NCI-H2196 treated with DMSO at 0.1 percent for 48 hours (cell line): ENCODE results near the gene FILIP1L.
"Not testable (repeated sequence)": the region's sequence is repeated elsewhere in the genome, so short reads cannot be mapped to it uniquely, and the experiment has no call there.

Experiments used
- DNase-seq: peaks from one replicate; lab custom pipeline; 2025; ENCODE audit not compliant: unreplicated experiment; lab: John Stamatoyannopoulos, UW

FILIP1L gene

DNA sequence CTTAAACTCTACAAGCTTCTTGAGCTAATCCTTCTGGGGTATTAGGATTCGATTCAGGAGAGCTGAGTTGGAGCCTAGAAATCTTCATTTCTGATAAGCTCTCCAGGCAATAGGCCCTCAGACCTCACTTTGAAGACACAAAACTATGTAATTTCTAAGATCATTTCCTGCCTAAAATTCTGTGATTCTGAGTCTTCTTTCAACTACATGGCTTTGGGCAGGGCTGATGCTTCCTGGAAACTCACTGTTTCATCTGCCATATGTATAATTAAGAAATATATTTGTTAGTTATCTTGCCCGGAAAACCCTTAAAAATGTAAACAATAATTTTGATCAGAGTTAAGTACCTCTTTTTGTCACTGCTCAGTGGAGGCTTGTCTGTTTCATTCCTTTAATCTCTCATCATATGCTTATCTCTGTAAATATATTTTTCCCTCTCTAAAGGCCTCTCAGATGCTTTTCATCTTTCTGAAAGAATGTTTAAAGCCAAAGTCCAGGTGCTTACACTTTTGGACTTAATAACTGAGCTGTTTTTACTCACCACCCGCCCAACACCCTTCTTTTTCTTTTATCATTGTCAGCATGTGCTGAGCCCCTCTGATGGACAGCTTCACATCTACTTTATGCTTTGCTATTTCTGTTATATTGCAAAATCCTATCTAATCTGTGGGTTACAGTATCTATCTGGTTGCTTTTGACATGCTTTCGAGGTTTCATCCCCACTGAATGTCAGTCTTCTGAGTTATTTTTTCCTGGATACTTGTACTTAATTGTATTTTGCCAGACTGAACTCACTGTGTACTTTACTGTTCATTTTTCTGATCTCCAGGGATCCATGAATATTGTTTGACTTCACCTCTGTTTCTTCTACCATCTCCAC is 38.2 kb downstream of the FILIP1L start:
- DNase-seq: no peak

DNA sequence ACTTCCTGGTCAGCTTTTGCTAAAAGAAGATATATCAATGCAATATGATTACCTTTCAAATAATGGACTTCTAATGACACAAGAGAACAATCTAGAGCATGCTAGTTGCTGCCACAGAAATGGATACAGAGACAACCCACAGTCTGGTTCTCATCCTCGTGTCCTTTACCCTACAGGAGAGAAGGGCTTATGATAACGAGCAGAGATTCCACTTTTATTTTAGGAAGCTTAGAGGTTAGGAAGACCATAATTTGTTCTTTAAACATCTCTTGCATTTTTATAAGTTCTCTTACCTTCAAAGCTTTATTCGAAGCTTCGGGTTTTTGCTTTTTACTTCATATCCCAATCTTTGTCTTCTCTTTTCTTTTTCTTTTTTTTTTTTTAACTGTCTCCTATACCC is 39.1 kb downstream of the FILIP1L start:
- DNase-seq: no peak

DNA sequence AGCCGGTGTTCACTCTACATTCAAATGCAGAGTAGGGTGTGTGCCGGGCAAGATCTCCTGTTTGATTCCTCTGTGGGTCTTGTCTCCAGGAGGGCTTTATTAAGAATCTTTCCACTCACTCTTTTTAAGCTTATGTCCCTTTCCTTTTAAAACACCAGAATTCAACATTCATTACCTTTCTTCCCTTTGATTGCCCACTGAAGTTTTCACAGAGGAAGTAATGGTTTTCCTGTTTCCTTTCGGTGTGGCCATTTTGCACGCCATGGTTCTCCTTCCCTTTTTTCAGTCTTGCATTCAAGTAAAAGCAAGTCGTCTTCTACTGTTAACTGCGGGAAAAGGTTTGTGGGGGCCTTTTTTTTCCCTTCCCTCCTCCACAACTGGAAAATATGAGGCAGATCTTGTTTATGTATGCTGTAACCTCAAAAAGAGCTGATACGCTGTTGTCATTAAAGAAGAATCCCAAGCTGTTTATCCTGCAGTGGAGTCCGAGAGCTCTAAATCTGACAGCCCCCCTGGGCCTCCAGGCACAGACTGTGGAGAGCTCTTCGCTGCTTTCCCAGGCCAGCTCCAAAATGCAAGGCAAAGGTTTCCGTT is 40.5 kb downstream of the FILIP1L start:
- DNase-seq: no peak

DNA sequence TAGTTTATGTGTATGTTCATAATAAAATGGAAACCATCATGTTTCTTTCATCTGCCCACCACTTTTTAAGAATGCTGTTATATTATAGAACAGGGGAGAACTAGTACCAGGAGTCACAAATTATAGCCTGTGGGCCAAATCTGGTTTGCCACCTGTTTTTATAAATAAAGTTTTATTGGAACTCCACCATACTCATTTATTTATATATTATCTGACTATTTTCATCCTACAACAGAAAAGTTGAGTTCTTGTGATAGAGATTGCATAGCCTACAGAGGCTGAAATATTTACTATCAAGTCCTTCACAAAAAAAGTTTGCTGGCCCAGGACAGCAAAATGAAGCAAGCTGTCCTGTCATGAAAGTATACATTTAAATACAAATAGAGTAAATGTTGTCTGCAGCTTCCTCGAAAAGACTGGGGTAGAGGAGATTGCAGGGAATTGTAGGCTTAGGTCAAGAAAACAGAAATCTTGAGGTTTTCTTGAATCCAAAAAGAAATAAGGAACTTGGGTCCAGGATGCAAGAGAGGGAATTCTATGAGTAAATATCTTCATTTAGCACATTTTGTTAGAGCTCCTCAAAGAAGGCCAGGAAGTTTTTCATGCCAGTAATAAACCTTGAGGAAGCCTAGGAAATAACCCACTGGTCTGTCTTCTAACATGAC is 41.1 kb downstream of the FILIP1L start:
- no peak for DNase-seq

DNA sequence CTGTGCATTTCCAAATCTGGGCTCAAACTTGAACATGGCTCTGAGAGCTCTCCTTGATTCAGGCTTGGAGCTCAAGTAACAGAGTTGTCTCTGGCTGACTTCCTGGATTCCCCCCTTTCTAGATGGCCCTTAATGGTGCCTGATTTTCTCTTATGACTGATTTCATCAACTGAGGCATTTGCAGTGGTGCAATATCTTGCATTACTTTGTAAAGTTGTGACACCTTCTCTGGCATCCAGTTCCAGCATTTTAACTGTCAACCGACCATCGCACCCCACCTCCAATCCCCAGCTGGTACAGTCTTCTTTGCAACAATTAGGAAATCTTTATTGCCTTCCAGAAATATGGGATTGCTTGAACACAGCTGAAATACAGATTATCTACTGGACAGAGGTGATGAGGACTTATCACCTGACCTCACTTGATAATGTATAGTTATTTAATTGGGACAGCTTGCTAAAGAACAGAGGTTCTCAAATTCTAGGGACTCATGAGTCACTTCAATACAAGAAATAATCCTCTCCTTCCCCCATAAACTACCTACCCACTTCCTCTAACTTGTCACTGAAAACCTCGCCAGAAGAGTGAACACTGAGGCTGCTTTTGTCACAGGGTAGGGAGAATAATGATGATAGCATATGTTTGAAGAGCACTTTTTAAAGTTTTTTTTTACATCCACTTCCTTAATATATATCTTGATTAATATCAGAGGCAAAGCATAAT is 41.8 kb downstream of the FILIP1L start:
- no peak for DNase-seq

DNA sequence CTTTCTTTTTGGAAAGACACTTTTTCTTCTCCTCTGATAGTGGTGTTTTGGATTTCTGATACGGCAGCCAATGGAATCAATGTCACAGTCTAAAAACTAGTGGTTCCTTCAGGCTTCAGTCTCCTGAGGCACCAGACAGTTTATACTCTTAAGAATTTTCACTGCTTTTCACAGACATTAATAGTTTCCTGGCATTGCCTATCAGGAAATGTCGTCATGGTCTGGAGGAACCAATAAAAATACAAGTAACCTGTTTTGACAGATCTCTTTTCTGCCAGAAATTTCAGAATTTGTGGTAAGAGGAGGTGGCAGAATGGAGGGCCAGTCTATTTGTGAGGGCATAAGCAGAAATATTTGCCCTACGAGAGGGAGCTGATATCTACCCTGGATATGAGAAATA is 44.8 kb downstream of the FILIP1L start:
- DNase-seq: no peak

DNA sequence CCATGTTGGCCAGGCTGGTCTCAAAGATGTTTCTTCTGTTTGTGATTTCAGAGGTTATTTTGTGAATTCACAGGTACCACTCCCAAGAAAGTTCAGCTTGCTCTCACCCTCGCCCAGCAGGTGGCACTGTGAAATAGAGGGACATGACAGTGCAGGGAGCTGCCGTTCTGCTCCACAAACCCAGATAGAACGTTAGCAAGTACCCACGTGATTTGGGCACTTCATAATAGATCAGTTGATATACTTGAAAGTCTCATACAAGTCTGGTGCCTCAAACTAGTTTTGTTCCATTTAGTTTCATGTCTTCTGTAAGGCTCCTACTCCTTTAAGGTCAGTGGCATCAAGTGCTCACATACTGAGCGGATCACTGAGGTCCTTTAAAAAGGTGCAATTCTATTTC is 45.5 kb downstream of the FILIP1L start:
- DNase-seq: peak; percentile 21

DNA sequence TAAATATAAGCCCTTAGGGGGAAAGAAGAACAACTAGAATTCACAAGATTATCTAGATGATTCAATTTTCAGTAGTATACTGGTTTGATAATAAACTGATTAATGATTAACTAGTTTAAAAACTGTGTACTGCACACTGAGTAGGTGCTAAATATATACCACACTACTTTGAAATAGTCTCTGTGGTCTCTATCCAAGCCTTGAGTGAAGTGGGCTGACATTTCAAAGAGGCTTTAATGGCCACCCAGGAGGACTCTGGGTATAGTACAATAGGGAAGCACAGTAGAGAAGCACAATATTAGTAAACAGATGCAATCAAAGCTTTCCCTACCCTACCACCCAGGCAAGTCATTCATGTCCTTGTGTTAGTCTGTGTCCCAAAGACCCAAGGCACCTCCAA is 46.7 kb downstream of the FILIP1L start:
- no peak for DNase-seq

DNA sequence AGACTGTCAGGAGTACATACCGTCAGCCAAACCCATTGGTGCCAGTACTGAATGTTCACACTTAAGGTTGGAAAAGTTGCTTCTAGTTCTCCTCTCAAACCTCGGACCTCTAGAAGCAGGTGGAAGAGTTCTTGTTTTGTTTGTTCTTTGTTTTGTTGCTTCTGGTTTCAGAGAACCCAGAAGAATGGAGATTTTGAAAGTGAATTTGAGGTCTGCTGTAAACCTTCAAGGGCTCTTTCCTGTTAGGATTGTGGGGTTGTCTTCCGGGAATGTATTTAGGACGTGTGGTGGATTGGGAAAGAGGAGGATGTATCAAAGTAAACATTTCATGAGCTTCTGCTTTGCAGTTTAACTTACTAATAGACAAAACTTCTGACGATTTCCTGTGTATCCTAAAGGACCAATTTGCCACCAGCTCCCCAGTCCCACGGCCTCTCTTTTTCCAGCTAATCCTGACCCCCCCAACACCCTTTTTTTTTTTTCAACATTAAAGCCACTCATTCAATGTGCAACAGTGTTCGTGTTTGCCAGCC is 50.3 kb downstream of the FILIP1L start:
- no peak for DNase-seq

DNA sequence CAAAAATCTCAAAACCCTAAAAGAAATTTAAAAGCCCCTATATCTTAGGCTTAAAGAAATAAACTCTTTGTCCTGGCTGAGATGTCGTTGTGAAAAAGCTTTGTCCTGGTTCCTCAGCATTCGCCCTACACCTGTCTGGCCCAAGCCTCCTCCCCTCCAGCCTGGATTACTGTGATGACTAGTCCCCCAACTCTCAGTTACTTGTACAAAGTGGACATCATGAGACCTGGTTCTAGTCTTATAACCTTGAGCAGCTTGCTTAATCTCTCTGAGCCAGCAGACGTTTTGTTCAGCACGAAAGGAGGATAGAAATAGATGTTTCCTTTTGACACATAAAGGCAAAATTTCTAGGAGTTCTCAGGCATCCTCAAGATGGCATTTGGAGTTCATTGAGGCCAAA is 51.6 kb downstream of the FILIP1L start:
- no peak for DNase-seq

DNA sequence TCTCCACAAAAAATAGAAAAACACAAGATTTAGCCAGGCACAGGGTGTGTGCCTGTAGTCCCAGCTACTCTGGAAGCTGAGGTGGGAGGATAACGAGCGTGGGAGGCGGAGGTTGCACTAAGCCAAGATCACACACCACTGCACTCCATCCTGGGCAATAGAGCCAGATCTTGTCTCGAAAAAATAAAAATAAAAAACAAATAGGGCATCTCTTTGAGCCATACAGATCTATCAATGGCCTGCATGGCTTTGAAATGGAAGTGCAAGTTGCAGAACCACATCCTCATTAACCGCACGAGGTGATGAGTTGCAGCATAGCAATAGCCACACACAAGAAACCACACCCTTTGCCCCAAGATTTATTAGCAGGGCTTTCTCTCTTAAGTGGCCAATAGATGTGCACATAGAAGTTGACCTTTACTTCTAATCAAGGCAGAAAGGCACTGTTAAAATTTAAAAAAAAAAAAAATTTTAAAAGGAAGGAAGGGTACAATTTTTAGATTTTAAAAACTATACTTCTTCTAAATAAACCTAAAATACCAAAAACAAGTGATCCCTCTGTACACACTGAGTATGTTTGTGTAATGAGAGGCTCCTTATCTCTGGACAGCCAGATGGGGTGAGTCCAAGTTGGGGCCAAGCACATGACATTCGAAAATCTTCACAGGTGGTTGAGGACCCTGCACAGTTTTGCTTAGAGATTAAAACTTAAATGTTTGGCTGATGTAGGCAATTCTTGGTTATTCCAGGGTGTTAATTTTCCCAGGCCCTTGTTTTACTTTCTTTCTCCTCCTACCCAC is 53.4 kb downstream of the FILIP1L start:
- no peak for DNase-seq

DNA sequence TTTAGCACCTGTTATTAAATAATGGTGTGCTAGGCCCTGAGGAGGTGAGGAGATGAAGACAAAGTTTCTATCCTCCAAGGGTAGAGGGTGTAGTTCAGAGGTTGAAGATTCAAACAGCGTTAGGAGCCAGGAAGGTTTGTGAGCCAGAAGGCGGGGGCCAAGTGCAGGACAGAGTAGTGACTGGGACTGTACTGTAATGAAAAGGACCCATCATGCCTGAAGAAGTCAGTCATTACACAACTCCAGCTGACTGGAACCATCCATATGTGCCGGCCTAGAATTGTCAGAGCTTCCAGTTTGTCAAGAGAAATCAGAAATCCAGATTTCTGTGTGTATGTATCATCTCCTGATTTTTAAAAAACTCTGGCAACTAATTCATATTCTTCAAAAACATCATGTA is 54.8 kb downstream of the FILIP1L start:
- no peak for DNase-seq

DNA sequence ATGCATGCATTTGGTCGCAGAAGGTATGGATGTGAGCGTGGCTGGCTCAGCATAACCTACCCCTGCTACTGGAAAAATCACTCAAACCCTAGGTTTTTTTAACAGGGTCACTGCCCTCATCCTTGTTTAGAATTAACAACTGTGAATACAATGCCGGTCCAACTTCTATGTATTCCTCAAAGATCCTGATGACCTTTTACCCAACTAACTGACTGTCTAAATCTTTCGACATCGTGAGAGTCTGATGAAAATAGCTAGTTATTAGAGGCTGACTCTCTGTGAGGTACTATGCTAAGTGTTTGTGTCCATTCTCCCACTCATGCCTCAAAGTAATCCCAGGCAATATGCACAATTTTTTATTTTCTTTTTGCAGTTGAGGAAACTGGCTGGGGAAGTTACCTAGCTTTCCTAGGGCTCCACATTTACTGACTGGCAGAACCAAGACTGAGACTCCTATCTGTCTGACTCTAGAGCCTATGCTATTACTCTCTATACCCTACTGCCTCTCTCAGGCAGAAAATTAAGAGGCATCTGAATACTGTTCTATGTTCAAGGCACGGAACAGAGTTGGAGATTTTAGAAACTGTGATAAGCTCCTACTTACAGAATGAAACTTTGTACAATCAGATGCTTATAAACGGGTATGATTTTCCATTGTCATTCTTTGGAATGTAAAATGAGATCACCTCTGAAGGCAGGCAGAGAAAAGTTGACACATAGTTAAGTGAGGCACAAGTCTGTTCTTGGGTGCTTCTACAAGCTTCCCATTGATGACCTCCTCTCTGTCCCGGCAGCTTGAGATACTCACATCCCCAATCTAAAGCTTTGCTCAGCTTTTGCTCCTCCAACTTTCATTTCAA is 56.4 kb downstream of the FILIP1L start:
- no peak for DNase-seq

DNA sequence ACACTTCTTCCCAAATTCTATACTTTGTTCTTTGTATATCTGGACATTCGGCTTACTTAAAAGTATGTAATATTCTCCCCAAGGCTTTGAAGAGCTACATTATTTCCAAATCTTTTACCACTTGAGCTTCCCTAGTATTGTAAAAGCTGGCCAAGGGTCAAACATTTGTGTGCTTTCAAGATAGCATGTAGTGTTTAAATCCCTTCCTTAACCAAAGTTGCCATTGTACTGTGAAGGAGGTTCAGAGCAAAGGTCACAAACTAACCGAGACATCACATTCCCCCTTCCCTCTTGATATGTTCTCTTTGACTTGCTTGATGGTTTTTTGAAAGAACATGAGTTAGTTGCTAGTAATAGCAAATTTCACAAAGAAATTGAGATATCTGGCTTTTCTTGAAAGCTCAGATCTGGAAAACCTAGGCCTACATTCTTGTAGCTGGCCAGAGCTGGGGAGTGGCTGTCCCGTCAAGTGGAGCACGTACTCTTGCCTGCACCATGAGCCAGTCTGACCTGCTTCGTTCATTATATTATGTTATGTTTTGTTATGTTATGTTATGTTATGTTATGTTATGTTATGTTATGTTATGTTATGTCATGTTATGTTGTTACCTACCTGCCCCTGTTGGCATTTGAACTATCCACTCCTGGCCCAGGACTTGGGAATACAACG is 60.2 kb downstream of the FILIP1L start:
- no peak for DNase-seq

DNA sequence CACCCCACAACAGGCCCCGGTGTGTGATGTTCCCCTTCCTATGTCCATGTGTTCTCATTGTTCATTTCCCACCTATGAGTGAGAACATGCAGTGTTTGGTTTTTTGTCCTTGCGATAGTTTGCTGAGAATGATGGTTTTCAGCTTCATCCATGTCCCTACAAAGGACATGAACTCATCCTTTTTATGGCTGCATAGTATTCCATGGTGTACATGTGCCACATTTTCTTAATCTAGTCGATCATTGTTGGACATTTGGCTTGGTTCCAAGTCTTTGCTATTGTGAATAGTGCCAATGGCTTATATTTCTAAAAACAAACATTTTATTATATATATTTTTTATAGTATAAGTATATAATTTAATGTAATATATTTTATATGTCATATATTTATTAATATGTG is 62.8 kb downstream of the FILIP1L start:
- DNase-seq: not testable (repeated sequence)

DNA sequence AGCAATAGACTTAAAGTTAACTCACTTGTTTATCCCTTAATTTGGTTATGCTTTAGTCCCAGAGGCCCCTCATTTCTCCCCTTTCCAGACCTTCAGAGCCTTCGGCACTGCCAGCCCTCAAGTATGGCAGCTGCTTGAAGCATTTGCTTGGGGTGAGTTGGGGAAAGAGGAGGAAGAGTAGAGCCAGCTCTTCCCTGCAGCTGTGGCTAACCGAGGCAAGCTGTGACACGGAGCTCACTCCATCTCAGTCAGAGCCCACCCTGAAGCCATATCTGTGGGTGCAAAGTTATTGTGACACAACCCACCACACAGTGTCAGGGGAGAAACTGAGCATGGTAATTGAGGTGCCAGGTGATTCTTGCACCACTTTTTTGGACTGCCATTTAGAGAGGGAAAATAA is 66.1 kb downstream of the FILIP1L start:
- DNase-seq: no peak

DNA sequence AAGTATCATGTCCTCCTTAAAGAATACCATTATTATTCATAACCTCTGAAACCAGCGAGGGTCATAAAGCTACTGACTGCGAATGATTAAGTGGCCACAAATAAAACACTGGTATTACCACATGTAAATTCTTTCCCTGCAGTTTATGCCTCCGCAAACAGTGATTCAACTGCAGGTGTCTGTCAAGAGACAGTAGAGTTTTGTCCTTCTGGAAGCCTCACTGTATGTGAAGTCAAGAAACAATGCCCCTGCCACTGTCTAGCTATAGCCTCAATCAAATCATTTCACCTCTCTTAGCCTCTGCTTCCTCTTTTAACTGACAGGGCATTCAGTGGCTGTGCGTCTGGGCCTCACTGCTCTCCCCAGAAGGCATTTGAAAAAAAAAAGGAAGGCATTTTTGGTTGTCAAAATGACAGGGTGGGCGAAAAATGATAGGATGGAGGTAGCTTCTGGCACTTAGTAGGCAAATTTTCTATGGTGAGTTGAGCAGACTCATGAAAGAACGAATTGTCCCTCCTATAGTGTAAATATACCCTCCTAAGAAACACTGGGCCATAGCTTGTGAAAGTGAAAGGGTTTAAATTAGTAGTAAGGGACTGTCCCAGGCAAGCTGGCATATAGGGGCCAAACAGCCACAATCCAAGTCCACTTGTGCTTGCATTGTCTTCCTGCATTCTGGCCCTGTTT is 66.7 kb downstream of the FILIP1L start:
- no peak for DNase-seq

DNA sequence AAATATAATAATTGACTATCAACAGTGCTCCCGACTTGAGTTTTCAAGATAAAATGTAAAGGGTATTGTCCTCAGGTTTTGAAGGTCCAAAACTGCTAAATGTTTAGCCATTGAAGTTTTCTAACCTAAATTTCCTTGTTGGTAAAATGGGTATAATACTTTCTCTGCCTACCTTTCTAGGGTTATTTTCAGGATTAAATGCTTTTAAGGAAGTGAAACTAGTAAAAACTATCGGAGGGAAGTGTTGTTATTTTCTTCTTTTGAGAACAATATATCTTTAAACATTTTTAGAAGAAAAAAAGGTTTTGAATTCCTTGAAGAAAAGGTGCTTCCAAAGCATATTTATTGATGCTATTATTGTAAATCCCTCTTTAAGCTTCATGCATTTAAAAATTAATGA is 67.3 kb downstream of the FILIP1L start:
- DNase-seq: no peak
